HG03139 (cell line): ENCODE measurements around the gene ASCC1.

ENCODE experiments used
- ATAC-seq: cut with Tn5 transposase; IDR thresholded peaks from one replicate; pipeline ENCODE4 v1.9.1; 2021; ENCODE audit not compliant: unreplicated experiment

Gene ASCC1

GRCh38 chr10:72105098-72105475 is 111.0 kb downstream of the ASCC1 start:
- ATAC-seq = no peak

GRCh38 chr10:72104472-72105097 is 111.5 kb downstream of the ASCC1 start:
- no peak for ATAC-seq

- no peak for ATAC-seq
These were observed 116.5 kb downstream of the ASCC1 start for GRCh38 chr10:72099600-72099921.

- no peak for ATAC-seq
These were observed 117.1 kb downstream of the ASCC1 start for GRCh38 chr10:72098836-72099599.

GRCh38 chr10:72098301-72098835 is 117.7 kb downstream of the ASCC1 start:
- ATAC-seq = no peak

- no peak for ATAC-seq
These were observed 118.4 kb downstream of the ASCC1 start for GRCh38 chr10:72097448-72098300.

- ATAC-seq = no peak
These were observed 119.7 kb downstream of the ASCC1 start for GRCh38 chr10:72096115-72097000.

- no peak for ATAC-seq
These were observed 120.9 kb downstream of the ASCC1 start for GRCh38 chr10:72095195-72095594.

GRCh38 chr10:72094574-72094973 is 121.5 kb downstream of the ASCC1 start:
- ATAC-seq = no peak

GRCh38 chr10:72093450-72093849 is 122.6 kb downstream of the ASCC1 start:
- no peak for ATAC-seq

- ATAC-seq = no peak
These were observed 123.1 kb downstream of the ASCC1 start for GRCh38 chr10:72092987-72093386.

- no peak for ATAC-seq
These were observed 123.7 kb downstream of the ASCC1 start for GRCh38 chr10:72092171-72092924.

- no peak for ATAC-seq
These were observed 125.8 kb downstream of the ASCC1 start for GRCh38 chr10:72090326-72090725.

GRCh38 chr10:72089618-72090017 is 126.5 kb downstream of the ASCC1 start:
- ATAC-seq = no peak

- ATAC-seq = no peak
These were observed 127.0 kb downstream of the ASCC1 start for GRCh38 chr10:72088889-72089575.

- ATAC-seq = no peak
These were observed 127.8 kb downstream of the ASCC1 start, which contains the start of gene SPOCK2 for GRCh38 chr10:72087969-72088888. Gene SPOCK2 (minus strand): TSS chr10:72088551. CDS start chr10:72088328, 223 bp downstream.

GRCh38 chr10:72087392-72087968 is 128.6 kb downstream of the ASCC1 start:
- ATAC-seq = no peak
